OCI-LY3 (cell line): ENCODE measurements around the gene C3orf20.

ENCODE experiments used
- CTCF ChIP-seq: fragments of 200-600, 300-600 bp; sonication (generic); IDR thresholded peaks from 2 replicates; pipeline ENCODE4 v1.5.1; 2014; ENCODE audit warnings: antibody characterized with exemption, low read length, low read depth
- EZH2phosphoT487 ChIP-seq: fragments of 200-600 bp; shearing (Covaris generic); IDR thresholded peaks from 2 replicates; pipeline ENCODE4 v1.6.1; 2018; ENCODE audit warnings: antibody characterized with exemption, mixed run types, low read depth

- TF ChIP-seq CTCF (no peak), EZH2phosphoT487 (no peak)
Observed at GRCh38 chr3:14687360-14687759, 12.4 kb downstream of the C3orf20 start.
